ENCODE data around the gene WSCD1. TPM values are rescaled to one million over a fixed set of nuclear protein-coding genes. Genes with fewer than 3 reads are reported as not detected.

The WSCD1 gene
- total RNA-seq, 6 experiments from 2014 or later = 1.3 to 4.6 (median 1.6) TPM

DNA sequence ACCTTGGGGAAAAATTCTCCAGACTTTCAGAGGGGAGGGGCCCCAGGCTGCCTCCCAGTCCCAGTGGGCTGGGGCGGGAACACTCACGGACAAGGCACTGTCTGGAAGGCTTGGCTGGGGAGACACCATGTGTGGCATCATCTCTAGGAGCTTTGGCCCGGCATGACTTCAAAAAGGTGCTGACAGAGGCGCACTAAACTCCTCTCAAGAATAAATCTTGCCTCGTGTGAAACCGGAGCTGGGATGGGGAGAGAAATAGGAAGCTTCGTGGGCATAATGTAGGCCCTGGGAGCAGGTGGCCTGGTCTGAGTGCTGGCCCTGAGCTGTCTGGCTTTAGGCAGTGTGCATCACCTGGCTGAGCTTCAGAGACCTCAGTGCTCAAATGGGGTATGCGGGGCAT is 5.7 kb downstream of the WSCD1 start:
- H3K9me3 ChIP-seq = no peaks in the 10 kb centered on the region
- WGBS (ENCODE audit: insufficient coverage, low coverage, low lambda C conversion rate, missing lambda C conversion rate) = 95% methylated on average over 7 of the region's 8 CpGs
- H3K27ac ChIP-seq = no peak overlapping the region
- no peak for DNase-seq
- H3K27me3 ChIP-seq = no peaks in the 10 kb centered on the region
- no peak overlapping the region for H3K4me3 ChIP-seq
- H3K36me3 ChIP-seq = no peaks in the 10 kb centered on the region
- TF ChIP-seq POLR2A (IDR thresholded peaks at IDR 0.05) (no peak), CTCF (IDR thresholded peaks at IDR 0.05) (no peak)
- ATAC-seq = no peak
- no peaks in the 10 kb centered on the region for H3K4me1 ChIP-seq
- intact Hi-C loops (cut with DNase I) = no loop called here

GRCh38 chr17:6077752-6078151 is 7.6 kb downstream of the WSCD1 start:
- H3K27me3 ChIP-seq = no peaks in the 10 kb centered on the region
- DNase-seq = no peak
- TF ChIP-seq POLR2A (IDR thresholded peaks at IDR 0.05) = no peak
- no peak for TF ChIP-seq CTCF (IDR thresholded peaks at IDR 0.05)

GRCh38 chr17:6078458-6078871 is 8.3 kb downstream of the WSCD1 start:
- no peaks in the 10 kb centered on the region for H3K4me1 ChIP-seq
- WGBS (ENCODE audit: insufficient coverage, low coverage, low lambda C conversion rate, missing lambda C conversion rate) = 83% methylated on average over 7 of the region's 9 CpGs
- no peak for TF ChIP-seq CTCF (IDR thresholded peaks at IDR 0.05)
- TF ChIP-seq POLR2A (IDR thresholded peaks at IDR 0.05) = no peak
- no peaks in the 10 kb centered on the region for H3K27me3 ChIP-seq
- ATAC-seq (no peak), DNase-seq (no peak)
- no peak overlapping the region for H3K4me3 ChIP-seq
- intact Hi-C loops (cut with DNase I) = no loop called here
- no peak overlapping the region for H3K27ac ChIP-seq
- no peaks in the 10 kb centered on the region for H3K36me3 ChIP-seq
- H3K9me3 ChIP-seq = no peaks in the 10 kb centered on the region

More at GRCh38 chr17:6077752-6078151, 7.6 kb downstream of the WSCD1 start:
- no peak for ATAC-seq
- no peaks in the 10 kb centered on the region for H3K9me3 ChIP-seq
- H3K4me3 ChIP-seq = no peak overlapping the region
- WGBS (ENCODE audit: insufficient coverage, low coverage, low lambda C conversion rate, missing lambda C conversion rate) = 81% methylated on average over 4 of the region's 5 CpGs
- H3K4me1 ChIP-seq = no peaks in the 10 kb centered on the region
- H3K36me3 ChIP-seq = no peaks in the 10 kb centered on the region
- no peak overlapping the region for H3K27ac ChIP-seq
- intact Hi-C loops (cut with DNase I) = no loop called here

DNA sequence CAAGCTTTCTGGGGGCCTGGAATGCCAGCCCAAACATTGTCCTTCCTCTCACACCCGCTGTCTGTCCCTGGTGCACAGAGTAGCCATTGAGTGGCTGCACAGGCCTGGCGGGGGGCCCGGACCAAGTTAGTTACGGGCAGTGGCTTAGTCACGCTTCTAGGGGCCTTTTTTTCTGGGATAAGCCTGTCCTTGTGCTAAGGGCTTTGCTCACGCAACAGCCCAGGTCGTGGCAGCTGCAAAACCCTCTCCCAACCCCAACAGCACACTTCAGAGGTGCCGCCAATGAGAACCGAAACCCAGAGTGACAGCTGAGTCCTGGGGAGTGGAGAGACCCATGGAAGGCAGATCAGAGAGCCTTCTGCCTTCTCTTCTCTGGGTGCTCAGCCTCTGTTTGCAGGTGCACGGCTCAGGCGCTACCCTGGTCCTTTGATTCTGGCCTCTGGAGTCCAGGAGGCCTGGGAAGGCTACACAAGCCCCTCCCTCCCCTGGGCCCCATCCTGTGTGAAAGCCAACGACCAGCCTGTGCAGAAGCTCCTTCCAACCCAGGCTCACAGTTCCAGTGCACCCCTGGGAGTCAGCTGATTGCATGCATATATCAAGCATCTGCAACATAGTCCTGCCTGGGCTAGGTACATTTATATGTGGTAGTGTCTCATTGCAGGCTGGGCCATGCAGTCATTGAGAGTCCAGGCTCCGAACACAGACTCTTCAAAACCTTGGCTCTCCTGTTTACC is 9.1 kb downstream of the WSCD1 start:
- Histone ChIP-seq H3K9me3 (no peaks in the 10 kb centered on the region), H3K36me3 (no peaks in the 10 kb centered on the region), H3K27me3 (no peaks in the 10 kb centered on the region), H3K4me1 (no peaks in the 10 kb centered on the region), H3K4me3 (no peak overlapping the region), H3K27ac (no peak overlapping the region)
- ATAC-seq (no peak), DNase-seq (no peak)
- 61% methylated on average over 3 of the region's 13 CpGs for WGBS (ENCODE audit: insufficient coverage, low coverage, low lambda C conversion rate, missing lambda C conversion rate)
- intact Hi-C loops (cut with DNase I) = no loop called here
- TF ChIP-seq POLR2A (IDR thresholded peaks at IDR 0.05) = no peak
- TF ChIP-seq CTCF (IDR thresholded peaks at IDR 0.05) = no peak
